HG03558 (cell line): ENCODE measurements around the gene SLC7A5.
"Not testable (repeated sequence)": the region's sequence is repeated elsewhere in the genome, so short reads cannot be mapped to it uniquely, and the experiment has no call there.

Experiments used
- ATAC-seq: cut with Tn5 transposase; IDR thresholded peaks from one replicate; pipeline ENCODE4 v1.9.1; 2021; ENCODE audit warnings: moderate number of reproducible peaks; ENCODE audit not compliant: unreplicated experiment; ENCODE audit errors: extremely low read depth

Gene SLC7A5

GRCh38 chr16:87836346-87836843 is 32.9 kb downstream of the SLC7A5 start:
- no peak for ATAC-seq

GRCh38 chr16:87835882-87836331 is 33.4 kb downstream of the SLC7A5 start:
- no peak for ATAC-seq

DNA sequence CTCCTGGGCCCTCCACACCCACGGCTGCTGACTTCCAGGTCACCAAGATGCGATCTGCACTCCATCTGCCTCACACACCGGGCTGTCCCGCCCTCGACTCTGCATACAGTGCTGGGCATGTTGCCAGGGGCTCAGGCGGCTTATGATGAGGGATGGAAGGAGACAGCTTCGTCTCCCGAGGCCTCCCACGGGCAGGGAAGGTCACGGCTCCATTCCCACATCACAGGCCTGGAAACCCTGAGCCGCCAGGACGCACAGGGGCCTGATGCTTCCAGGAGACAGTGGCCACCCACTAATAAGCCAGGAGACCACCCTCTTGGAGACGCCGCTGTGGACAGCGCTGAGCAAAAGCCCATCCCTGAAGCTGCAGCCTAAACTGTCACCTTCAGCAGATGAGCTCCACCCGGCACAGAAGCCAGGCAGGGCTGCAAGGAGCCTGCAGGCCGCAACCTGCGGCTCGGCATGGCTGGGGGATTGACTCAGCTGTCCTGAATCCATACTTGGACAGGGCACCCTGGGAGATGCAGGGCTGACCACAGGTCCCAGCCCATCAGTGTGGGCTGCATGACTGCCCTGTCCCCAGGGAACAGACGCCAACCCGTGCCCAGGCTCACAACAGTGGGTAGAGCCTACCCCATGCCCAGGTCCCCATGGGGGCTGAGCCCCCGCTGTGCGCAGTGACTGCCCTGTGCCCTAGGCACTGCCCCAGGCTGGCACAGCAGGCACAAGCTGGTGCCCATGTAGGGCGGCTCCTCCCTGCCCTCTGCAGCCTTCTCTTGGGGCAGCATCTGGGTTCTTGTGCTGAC is 34.4 kb downstream of the SLC7A5 start:
- ATAC-seq: no peak

GRCh38 chr16:87834005-87834667 is 35.2 kb downstream of the SLC7A5 start:
- ATAC-seq: no peak

GRCh38 chr16:87833548-87833947 is 35.8 kb downstream of the SLC7A5 start:
- ATAC-seq: no peak

DNA sequence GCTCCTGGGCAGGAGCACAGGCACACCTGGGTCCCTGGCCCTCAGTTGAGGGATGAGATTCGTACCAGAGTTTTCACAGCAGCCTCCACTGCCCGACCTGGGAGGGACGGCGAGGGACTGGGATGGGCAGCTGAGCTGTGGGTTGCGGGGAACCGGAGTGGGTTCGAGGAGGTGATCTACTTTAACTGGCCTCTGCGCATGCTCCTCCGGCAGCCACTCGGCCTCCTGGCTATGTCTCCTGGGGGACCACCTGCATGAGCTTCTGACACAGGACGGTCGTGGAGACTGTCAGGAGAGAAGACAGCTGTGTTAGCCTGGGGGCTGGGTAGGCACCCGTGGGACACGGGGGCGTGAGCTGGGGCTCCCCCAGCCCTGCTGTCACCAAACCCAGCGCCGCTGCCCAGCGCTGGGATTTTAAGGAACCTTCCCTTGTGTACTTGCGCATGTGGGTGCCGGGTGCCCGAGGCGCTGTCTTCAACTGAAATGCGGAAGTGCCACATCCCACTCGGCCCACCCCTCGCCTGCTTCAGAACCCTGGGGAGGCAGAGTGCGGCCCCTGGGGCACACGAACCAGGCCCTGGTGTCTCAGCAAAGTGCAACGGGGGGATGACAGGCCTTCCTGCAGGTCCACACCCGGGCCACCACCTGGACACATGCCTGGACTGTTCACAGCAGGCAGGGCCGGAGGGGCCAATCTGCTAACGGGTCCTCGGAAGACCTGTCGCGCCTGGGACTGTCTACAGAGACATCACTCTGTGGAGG is 36.4 kb downstream of the SLC7A5 start:
- no peak for ATAC-seq

DNA sequence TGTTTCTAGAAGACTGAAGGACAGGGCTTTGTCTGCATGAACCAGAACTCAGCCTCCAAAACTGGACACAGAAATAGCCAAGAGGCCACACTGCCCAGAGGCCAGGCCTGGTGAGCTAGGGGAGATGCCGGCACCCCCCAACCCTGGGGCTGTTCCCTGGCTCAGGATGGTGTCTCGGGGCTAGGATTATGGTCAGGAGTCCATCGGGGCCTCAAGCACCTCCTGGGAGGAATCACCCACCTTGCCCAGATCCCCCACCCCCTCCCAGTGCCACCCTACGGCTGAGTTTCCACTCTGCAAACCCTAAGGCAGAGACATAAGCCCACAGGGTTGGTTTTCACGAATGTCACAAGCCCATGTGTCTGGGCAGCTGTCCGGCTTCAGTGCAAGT is 37.2 kb downstream of the SLC7A5 start:
- ATAC-seq: no peak

DNA sequence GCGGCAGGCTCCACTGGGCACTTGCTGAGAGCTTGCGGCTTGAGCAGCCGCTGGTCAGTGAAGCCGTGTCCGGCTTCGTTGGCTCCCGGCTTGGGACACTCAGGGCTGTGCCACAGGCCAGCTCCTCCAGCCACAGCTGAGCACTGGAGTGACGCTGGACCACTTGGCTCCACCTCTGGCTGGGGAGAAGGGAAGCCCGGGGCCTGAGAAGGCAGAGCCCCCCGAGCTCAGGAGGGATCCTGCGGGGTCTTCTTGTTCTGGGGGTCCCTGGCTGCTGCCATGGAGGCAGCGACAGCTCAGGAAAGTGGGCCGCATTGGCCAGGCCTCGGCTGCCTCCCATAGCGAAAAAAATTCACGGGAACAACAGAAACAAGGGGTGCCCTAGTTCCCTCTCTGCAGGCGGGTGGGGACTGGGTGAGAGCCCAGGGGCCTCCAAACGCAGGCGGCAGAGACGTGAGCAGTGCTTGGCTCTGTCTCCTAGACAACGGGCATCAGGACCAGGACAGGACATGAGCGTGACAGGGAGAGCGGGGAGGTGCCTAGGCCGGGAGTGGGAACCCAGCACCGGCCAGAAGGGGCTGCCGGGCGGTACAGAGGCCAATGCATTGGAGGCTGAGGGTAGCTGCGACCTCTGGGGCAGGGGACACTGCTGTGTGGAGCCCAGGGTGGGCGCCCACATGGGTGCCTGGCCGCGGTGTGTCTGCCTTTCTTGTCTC is 37.7 kb downstream of the SLC7A5 start:
- ATAC-seq: no peak

DNA sequence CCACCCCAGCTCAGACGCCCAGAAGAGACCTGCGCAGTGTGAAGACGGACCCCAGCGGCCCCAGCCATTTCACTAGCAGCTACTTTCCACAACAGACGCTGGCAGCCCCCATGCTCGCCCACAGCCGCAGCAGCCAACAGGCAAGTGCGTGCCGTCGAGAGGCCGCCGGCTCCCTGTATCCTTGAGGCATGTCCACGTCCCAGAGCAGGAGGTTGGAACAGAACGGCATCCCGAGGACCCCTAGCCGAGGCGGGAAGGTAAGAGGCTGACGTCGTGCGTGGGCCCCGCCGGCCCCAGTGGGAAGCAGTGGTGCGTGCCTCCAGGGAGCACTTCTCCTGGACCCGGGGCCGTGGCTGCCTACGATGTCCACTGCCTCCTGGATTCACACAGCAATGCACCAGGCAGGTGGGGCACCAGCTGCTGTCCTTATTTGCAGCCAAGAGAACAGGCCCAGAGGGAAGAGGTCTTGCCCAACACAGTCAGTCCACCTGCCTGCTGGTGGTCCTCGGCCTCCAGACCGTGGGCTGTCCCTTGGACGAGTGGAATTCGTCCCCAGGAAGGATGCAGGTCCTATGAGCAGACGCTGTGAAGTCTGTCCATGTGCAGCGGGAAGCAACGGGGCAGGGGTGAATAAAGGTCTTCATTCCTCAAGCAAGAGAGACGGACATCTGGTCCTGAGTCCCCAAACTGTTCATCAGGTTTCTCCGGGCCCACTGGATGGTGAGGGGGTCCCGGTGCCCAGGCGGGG is 38.5 kb downstream of the SLC7A5 start:
- ATAC-seq: no peak

DNA sequence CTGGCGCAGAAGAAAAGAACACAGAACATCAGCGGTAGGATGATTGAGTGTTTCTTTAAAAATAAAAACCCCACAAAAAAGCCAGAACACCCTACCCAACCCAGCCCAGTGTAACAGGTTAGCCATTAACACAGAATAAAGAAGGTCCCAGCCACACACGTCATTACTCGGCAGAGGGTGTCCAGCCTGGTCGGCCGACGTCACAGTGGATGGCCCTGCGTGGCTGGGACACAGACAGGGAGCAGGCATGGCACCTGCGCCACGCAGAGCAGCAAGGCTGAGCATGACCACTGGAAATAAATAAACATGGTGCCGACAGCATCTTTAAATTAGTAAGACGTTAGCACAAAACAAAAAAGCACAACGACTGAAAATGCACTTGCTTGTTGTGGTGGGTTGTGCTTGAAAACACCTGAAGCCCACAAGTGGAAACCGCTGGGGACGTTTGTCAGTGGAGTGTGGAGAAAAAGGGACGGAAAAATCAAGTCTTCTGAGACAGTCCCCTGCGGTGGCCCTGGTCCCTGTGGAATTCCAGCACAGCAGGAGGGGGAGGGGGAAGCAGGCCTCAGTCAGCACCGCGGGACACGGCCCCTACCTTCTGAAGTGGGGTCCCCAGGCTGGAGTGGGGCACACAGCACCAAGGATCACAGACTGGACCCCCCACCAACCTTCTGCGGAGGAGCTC is 39.2 kb downstream of the SLC7A5 start:
- ATAC-seq: no peak

- ATAC-seq: no peak
Observed at GRCh38 chr16:87829622-87829980, 39.7 kb downstream of the SLC7A5 start.

- ATAC-seq: no peak
Observed at GRCh38 chr16:87828907-87829621, 40.2 kb downstream of the SLC7A5 start.

GRCh38 chr16:87828071-87828906 is 41.0 kb downstream of the SLC7A5 start:
- no peak for ATAC-seq

DNA sequence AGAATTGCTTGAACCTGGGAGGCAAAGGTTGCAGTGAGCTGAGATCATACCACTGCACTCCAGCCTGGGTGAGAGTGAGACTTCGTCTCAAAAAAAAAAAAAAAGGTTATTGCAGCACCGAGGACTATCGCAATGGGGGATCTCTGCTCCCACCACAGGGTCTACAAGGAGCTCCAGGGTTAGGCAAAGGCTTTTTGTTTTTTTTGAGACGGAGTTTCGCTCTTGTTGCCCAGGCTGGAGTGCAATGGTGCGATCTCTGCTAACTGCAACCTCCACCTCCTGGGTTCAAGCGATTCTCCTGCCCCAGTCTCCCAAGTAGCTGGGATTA is 41.8 kb downstream of the SLC7A5 start:
- not testable (repeated sequence) for ATAC-seq

DNA sequence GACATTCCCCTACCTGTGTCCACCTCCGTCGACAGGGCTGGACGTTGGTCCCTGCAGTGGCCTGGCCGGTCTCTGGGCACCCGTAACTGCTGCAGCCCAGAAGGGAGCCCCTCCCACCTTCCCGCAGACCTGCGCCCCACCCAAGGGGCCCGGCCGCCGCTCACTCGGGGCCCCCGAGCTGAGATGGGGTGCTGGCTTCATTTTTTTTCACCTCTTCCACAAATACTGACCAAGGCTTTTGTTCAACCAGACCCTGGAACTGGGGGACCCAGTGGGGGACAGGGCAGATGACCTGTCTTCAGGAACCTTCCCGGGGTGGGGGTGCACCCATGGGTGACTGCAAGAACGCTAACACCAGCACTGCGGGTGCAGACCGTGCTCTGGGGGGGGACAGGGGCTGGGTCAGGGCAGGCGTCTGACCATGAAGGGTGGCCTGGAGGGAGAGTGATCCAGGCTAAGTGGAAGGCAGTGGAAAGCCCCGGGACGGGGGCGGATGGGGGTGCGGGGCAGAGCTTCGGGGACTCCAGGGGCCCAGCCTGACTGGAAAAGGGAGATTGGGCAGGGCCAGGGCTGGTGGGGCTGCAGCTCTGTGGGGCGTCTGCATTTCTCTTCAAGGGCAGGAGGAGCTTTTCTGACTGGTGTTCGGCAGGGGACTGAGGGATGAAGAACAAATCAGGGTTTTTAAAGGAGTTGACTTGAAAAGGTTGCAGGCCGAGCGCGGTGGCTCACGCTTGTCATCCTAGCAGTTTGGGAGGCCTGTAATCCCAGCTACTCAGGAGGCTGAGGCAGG is 42.3 kb downstream of the SLC7A5 start:
- no peak for ATAC-seq

DNA sequence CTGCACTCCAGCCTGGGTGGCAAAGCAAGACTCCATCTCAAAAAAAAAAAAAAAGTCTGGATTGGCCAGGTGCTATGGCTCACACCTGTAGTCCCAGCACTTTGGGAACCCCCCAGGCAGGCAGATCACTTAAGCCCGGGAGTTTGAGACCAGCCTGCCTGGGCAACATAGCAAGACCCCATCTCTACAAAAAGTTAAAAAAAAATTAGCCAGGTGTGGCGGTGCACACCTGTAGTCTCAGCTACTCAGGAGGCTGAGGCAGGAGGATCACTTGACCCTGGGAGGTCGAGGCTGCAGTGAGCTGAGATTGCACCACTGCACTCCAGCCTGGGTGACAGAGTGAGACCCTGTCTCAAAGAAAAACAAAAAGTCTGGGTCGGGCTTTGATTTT is 42.9 kb downstream of the SLC7A5 start:
- ATAC-seq: not testable (repeated sequence)

DNA sequence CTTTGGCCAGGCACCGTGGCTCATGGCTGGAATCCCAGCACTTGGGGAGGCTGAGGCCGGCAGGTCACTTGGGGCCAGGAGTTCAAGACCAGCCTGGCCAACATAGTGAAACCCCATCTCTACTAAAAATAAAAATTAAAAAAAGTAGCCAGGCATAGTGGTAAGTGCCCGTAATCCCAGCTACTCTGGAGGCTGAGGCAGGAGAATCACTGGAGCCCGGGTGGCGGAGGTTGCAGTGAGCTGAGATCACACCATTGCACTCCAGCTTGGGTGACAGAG is 43.5 kb downstream of the SLC7A5 start:
- ATAC-seq: not testable (repeated sequence)
